AG08395 (cell line): ENCODE data around the gene RAD23B.
A peak's percentile ranks its signal among the peaks of the same experiment; 100 is the strongest.
"Not testable (repeated sequence)": the region's sequence is repeated elsewhere in the genome, so short reads cannot be mapped to it uniquely, and the experiment has no call there.

ENCODE experiments used
- DNase-seq: peaks from one replicate; pipeline ENCODE4 v3.0.0; 2012; ENCODE audit warnings: mixed read lengths, low spot score

The RAD23B gene

GRCh38 chr9:107282759-107283622, at the start of gene RAD23B:
TSS of gene RAD23B (plus strand) at chr9:107283279. CDS start at chr9:107283630, 351 bp downstream.
- peak; percentile 99 for DNase-seq

- no peak for DNase-seq
Observed at GRCh38 chr9:107235765-107236442, 47.2 kb upstream of the RAD23B start.

- peak; percentile 62 for DNase-seq
Observed at GRCh38 chr9:107237873-107238272, 45.2 kb upstream of the RAD23B start.

GRCh38 chr9:107239474-107239873, 43.6 kb upstream of the RAD23B start:
- DNase-seq = no peak

- DNase-seq = no peak
Observed at GRCh38 chr9:107240260-107240659, 42.8 kb upstream of the RAD23B start.

GRCh38 chr9:107242073-107243030, 40.7 kb upstream of the RAD23B start:
- DNase-seq = no peak

- peak; percentile 34 for DNase-seq
Observed at GRCh38 chr9:107243742-107244141, 39.3 kb upstream of the RAD23B start.

GRCh38 chr9:107246259-107247254, 36.5 kb upstream of the RAD23B start:
- DNase-seq = no peak

- no peak for DNase-seq
Observed at GRCh38 chr9:107248714-107249113, 34.4 kb upstream of the RAD23B start.

GRCh38 chr9:107249131-107249533, 33.9 kb upstream of the RAD23B start:
- DNase-seq = no peak

GRCh38 chr9:107249665-107250285, 33.3 kb upstream of the RAD23B start:
- DNase-seq = no peak

GRCh38 chr9:107251756-107252322, 31.2 kb upstream of the RAD23B start:
- DNase-seq = peak; percentile 84

GRCh38 chr9:107258919-107259318, 24.2 kb upstream of the RAD23B start:
- no peak for DNase-seq

- not testable (repeated sequence) for DNase-seq
Observed at GRCh38 chr9:107259751-107260313, 23.2 kb upstream of the RAD23B start.

- peak; percentile 24 for DNase-seq
Observed at GRCh38 chr9:107260437-107261081, 22.5 kb upstream of the RAD23B start.

GRCh38 chr9:107261106-107261505, 22.0 kb upstream of the RAD23B start:
- DNase-seq = no peak

GRCh38 chr9:107263289-107263688, 19.8 kb upstream of the RAD23B start:
- no peak for DNase-seq

- no peak for DNase-seq
Observed at GRCh38 chr9:107266624-107267368, 16.3 kb upstream of the RAD23B start.
